GM12878 (cell line): ENCODE data around the gene RIMBP2.

Source experiments
- GABPA ChIP-seq: IDR thresholded peaks from 2 replicates; pipeline ENCODE4 v1.6.1; 2014; ENCODE audit warnings: antibody characterized with exemption, low read depth, mild to moderate bottlenecking, inconsistent platforms
- RFX5 ChIP-seq: IDR thresholded peaks from 2 replicates; pipeline ENCODE4 v1.6.1; 2011; ENCODE audit warnings: low read depth, low read length, improper control_type of control experiment

GRCh38 chr12:130640901-130641300 is 75.2 kb downstream of the RIMBP2 start:
- no peak for TF ChIP-seq GABPA
- no peak for TF ChIP-seq RFX5
